Measurements from ENCODE around the gene EID2B. TPM values are rescaled to one million over a fixed set of nuclear protein-coding genes. Genes with fewer than 3 reads are reported as not detected.

The EID2B gene
- total RNA-seq, 6 experiments from 2014 or later = 2.2 to 3.7 (median 3.3) TPM

DNA sequence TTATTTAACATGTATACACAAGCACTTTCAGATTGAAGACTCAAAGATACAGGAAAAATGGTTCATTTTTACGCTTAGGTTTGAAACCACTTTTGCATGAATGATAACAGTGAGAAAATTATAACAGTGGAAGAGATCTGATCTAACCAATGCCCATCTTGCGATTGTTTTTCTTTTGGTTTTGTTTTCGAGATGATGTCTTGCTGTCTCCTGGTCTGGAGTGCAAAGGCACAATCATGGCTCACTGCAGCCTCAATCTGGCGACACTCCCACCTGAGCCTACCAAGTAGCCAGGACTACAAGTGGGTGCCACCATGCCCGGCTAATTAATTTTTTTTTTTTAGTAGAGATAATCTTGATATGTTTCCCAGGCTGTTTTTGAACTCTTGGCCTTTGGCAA, 17.5 kb upstream of the EID2B start:
- Mint-ChIP-seq H3K27ac (no peak overlapping the region), H3K9me3 (no peaks in the 10 kb centered on the region), H3K4me1 (ENCODE audit: low read depth) (no peaks in the 10 kb centered on the region), H3K36me3 (ENCODE audit: low read depth) (no peaks in the 10 kb centered on the region), H3K27me3 (ENCODE audit: insufficient read depth) (peaks cover 37% of the 10 kb centered on the region), H3K4me3 (no peak overlapping the region)
- TF ChIP-seq, protein P1, sequence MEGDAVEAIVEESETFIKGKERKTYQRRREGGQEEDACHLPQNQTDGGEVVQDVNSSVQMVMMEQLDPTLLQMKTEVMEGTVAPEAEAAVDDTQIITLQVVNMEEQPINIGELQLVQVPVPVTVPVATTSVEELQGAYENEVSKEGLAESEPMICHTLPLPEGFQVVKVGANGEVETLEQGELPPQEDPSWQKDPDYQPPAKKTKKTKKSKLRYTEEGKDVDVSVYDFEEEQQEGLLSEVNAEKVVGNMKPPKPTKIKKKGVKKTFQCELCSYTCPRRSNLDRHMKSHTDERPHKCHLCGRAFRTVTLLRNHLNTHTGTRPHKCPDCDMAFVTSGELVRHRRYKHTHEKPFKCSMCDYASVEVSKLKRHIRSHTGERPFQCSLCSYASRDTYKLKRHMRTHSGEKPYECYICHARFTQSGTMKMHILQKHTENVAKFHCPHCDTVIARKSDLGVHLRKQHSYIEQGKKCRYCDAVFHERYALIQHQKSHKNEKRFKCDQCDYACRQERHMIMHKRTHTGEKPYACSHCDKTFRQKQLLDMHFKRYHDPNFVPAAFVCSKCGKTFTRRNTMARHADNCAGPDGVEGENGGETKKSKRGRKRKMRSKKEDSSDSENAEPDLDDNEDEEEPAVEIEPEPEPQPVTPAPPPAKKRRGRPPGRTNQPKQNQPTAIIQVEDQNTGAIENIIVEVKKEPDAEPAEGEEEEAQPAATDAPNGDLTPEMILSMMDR (IDR thresholded peaks at IDR 0.05) = no peak
- no peak for DNase-seq

DNA sequence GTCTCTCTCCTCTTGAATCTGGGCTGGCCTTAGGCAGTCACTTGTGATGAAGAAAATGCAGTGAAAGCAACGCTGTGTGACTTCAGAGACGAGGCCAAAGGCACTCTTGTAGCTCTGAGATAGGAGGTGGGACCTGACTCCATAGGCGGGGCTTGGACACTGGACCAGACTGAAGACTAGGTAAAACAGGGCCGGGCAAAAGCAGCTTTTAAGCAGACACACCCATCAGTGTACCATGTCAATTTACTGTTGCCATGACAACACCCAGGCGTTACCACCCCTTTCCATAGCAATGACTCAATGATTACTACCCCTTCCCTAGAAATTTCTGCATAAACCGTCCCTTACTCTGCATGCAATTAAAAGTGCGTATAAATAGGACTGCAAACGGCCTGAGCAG, 13.9 kb upstream of the EID2B start:
- Mint-ChIP-seq H3K4me1 (ENCODE audit: low read depth) (no peaks in the 10 kb centered on the region), H3K4me3 (no peak overlapping the region), H3K9me3 (no peaks in the 10 kb centered on the region), H3K27ac (no peak overlapping the region), H3K36me3 (ENCODE audit: low read depth) (no peaks in the 10 kb centered on the region), H3K27me3 (ENCODE audit: insufficient read depth) (peaks cover 27% of the 10 kb centered on the region)
- TF ChIP-seq, protein P1 (IDR thresholded peaks at IDR 0.05) = no peak
- DNase-seq = no peak

DNA sequence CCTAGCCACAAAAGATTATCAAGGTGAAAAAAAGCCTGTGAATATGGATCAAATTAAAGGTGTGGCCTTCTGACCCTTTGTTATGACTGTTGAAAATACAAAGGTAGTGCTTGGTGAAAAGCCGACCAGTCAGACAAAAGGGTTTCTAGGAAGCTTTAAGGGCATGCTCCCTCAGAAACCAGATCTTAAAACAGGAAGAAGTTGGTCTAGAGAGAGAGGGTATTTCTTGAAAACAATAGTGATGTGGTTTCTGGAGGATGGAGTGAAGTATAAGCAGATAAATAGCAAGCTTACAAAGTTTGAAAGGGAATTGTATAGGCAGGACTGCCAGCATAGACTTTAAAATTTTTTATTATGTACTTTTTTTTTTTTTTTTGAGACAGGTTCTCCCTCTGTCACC, 12.3 kb upstream of the EID2B start:
- no peak overlapping the region for H3K27ac Mint-ChIP-seq
- DNase-seq = no peak
- H3K4me3 Mint-ChIP-seq = no peak overlapping the region
- H3K27me3 Mint-ChIP-seq (ENCODE audit: insufficient read depth) = peaks cover 27% of the 10 kb centered on the region
- no peaks in the 10 kb centered on the region for H3K9me3 Mint-ChIP-seq
- H3K36me3 Mint-ChIP-seq (ENCODE audit: low read depth) = no peaks in the 10 kb centered on the region
- TF ChIP-seq, protein P1 (IDR thresholded peaks at IDR 0.05) = no peak
- peaks cover 12% of the 10 kb centered on the region for H3K4me1 Mint-ChIP-seq (ENCODE audit: low read depth)

DNA sequence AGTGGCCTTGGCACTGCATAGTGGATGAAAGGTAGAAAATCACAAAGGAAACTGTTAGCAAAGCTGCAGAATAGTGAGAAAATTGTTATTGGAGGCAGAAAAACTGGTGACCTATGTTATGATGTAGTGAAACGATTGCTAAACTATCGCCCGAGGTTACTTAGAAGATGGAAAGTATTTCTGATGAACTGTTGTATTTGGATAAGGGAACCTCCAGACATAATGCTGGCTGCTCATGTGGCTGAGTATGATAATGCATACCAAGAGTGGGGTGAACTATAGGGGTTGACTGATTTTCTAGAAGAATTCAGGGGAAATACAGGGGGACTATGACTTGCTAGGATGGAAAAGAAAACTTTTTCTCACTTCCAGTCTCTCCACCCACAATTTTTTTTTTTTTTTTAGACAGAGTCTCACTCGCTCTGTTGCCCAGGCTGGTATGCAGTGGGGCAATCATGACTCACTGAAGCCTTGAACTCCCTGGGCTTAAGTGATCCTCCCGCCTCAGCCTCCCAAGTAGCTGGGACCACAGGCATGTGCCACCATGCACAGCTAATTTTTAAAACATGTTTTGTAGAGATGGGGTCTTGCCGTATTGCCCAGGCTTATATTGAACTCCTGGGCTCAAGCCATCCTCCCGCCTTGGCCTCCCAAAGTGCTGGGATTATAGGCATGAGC, 11.7 kb upstream of the EID2B start:
- no peak overlapping the region for H3K4me3 Mint-ChIP-seq
- TF ChIP-seq, protein P1 (IDR thresholded peaks at IDR 0.05) = no peak
- DNase-seq = peak; percentile 14
- H3K9me3 Mint-ChIP-seq = no peaks in the 10 kb centered on the region
- H3K4me1 Mint-ChIP-seq (ENCODE audit: low read depth) = peaks cover 12% of the 10 kb centered on the region
- peaks cover 24% of the 10 kb centered on the region for H3K27me3 Mint-ChIP-seq (ENCODE audit: insufficient read depth)
- no peak overlapping the region for H3K27ac Mint-ChIP-seq
- no peaks in the 10 kb centered on the region; the same call in 1 of the 2 replicates for H3K36me3 Mint-ChIP-seq (ENCODE audit: low read depth)

DNA sequence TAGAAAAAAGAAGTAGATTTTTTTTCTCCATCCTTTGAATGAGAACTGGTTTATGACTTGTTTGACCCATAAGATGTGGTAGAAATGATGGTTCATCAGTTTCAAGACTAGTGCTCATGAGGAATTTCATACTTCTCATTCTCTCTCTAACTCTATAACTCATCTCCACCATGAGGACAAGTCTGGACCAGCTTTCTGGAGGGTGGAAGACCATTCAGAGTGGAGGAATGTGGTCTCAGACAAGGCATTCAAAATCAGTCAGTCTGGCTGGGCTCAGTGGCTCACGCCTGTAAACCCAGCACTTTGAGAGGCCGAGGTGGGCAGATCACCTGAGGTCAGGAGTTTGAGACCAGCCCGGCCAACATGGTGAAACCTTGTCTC, 10.8 kb upstream of the EID2B start:
- Mint-ChIP-seq H3K4me1 (ENCODE audit: low read depth) (peaks cover 21% of the 10 kb centered on the region), H3K27ac (no peak overlapping the region), H3K36me3 (ENCODE audit: low read depth) (peaks cover 8% of the 10 kb centered on the region; the same call in 1 of the 2 replicates), H3K9me3 (no peaks in the 10 kb centered on the region), H3K27me3 (ENCODE audit: insufficient read depth) (peaks cover 19% of the 10 kb centered on the region), H3K4me3 (no peak overlapping the region)
- TF ChIP-seq, protein P1 (IDR thresholded peaks at IDR 0.05) = no peak
- DNase-seq = no peak
